Vagina (tissue), 2 donors: ENCODE data around the gene CMPK1.

Experiments used
- POLR2A ChIP-seq, 2 donors: fragments of 450-650 bp; IDR thresholded peaks; one replicate each; pipeline ENCODE4 v1.6.1; 2017; ENCODE audit warnings: antibody characterized with exemption in 2 of 2, mild to moderate bottlenecking in 2 of 2, moderate library complexity in 2 of 2
- POLR2AphosphoS5 ChIP-seq, 2 donors: sonication (generic); formaldehyde crosslinking; IDR thresholded peaks; one replicate each; pipeline ENCODE4 v1.9.0; 2017; ENCODE audit warnings: antibody characterized with exemption in 2 of 2, mild to moderate bottlenecking in 2 of 2, low read depth in 1 of 2; ENCODE audit not compliant: insufficient read depth in 1 of 2
- TF ChIP-seq, protein P1 (sequence below), 3 experiments: fragments of 450-650 bp in 2 of 3; fragments of 200-600 bp in 1 of 3; sonication (generic) in 1 of 3; IDR thresholded peaks; one replicate each; pipeline ENCODE4 v1.5.1; 2017 to 2019; ENCODE audit warnings: antibody characterized with exemption in 3 of 3, mild to moderate bottlenecking in 2 of 3, moderate library complexity in 2 of 3

DNA sequence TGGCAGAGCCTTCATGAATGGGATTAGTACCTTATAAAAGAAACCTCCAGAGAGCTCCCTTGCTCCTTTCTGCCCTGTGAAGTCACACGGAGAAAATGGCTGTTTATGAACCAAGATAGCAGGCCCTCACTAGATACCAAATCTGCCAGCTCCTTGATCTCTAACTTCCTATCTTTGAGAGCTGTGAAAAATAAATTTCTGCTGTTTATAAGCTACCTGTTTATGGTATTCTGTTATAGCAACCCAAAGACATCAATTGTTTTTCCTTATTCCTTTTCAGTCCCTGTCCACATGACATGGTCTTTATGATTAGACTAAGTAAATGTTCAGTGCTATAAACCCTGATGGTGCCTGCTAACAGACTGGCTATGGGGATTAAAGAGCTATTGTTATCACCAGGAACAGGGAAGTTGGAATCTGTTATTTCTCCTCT is 10.0 kb upstream of the CMPK1 start:
- TF ChIP-seq, protein P1, sequence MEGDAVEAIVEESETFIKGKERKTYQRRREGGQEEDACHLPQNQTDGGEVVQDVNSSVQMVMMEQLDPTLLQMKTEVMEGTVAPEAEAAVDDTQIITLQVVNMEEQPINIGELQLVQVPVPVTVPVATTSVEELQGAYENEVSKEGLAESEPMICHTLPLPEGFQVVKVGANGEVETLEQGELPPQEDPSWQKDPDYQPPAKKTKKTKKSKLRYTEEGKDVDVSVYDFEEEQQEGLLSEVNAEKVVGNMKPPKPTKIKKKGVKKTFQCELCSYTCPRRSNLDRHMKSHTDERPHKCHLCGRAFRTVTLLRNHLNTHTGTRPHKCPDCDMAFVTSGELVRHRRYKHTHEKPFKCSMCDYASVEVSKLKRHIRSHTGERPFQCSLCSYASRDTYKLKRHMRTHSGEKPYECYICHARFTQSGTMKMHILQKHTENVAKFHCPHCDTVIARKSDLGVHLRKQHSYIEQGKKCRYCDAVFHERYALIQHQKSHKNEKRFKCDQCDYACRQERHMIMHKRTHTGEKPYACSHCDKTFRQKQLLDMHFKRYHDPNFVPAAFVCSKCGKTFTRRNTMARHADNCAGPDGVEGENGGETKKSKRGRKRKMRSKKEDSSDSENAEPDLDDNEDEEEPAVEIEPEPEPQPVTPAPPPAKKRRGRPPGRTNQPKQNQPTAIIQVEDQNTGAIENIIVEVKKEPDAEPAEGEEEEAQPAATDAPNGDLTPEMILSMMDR (IDR thresholded peaks at IDR 0.05): no peak
- TF ChIP-seq POLR2A (IDR thresholded peaks at IDR 0.05): no peak
- no peak for TF ChIP-seq POLR2AphosphoS5 (IDR thresholded peaks at IDR 0.05; ENCODE audit: insufficient read depth in 1 of 2, low read depth in 1 of 2)
